Astrocyte (in vitro differentiated cells and primary cell): ENCODE results near the gene CD63.

Experiments
- CTCF ChIP-seq: IDR thresholded peaks from 2 replicates; pipeline ENCODE4 v1.5.1; 2011; ENCODE audit warnings: low read depth, mild to moderate bottlenecking, inconsistent platforms, low read length, moderate library complexity; ENCODE audit not compliant: insufficient read depth
- EZH2 ChIP-seq: IDR thresholded peaks from 2 replicates; pipeline ENCODE4 v1.6.1; 2012; ENCODE audit warnings: mild to moderate bottlenecking, low read length, inconsistent platforms; ENCODE audit not compliant: insufficient read depth

DNA sequence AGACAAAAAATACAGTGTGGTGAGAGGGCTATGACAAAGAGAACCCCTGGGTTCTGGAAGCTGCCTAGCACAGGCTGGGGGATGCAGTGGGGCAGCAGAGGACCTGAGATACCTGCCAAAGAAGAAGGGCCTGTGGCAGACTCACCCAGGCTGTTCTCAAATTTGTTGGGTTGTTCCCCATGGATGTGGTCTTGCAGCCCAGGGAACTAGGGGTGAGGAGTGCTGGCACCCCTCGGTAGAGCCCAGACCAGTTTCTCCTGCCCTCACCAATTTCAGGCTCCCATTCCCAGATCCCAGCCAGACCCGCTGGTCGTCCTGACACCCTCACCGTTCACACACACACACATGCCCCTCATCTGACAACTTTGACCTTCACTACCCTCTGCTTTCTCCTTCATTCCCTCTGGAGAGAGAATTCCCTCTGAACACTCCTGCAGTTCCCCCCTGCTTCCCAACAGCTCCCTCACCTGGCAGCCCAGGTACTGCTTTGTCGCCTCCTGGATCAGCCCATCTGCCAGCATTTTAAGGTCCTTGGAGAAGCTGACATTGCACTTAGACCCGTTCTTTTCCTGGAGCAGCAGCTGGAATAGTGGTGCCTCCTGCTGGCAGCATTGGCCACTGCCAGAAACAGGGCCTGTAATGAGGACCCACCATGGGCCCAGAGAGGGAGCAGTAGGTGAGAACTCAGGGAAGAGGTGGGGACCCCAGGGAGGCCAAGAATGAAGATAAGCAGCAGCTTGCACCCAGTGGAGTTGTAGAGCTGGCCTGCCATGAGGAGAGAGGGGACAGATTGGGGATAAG is 8.2 kb upstream of the CD63 start:
- TF ChIP-seq CTCF = peak; percentile 73
- no peak for TF ChIP-seq EZH2
